Epithelial cell of proximal tubule (primary cell): ENCODE results near the gene DUSP5. TPM values are rescaled to one million over a fixed set of nuclear protein-coding genes. Genes with fewer than 3 reads are reported as not detected.
A peak's percentile ranks its signal among the peaks of the same experiment; 100 is the strongest.

Experiments used
- DNase-seq: peaks from one replicate; pipeline ENCODE4 v3.0.0-alpha.2; 2011; ENCODE audit warnings: low read depth
- H3K4me3 ChIP-seq: 2 replicates; pipeline ENCODE4 v1.5.1; 2011; ENCODE audit warnings: low read depth, mild to moderate bottlenecking, low read length
- CTCF ChIP-seq: conservative IDR thresholded peaks from 2 replicates; pipeline ENCODE4 v1.5.1; 2012; ENCODE audit warnings: low read depth, mild to moderate bottlenecking, low read length
- total RNA-seq: library from RNA; depleted of rRNA; stranded (reverse); fragments of >200 nt; gene quantifications from 2 replicates; pipeline ENCODE4 v1.2.3, GENCODE V29; 2015

Gene DUSP5
- total RNA-seq, 1 donor from 2014 or later: 76.2 TPM

- peak; percentile 54 for TF ChIP-seq CTCF
- DNase-seq: no peak
Observed at GRCh38 chr10:110498982-110499795, 1.5 kb downstream of the DUSP5 start.

GRCh38 chr10:110499796-110500514 is 2.2 kb downstream of the DUSP5 start:
- DNase-seq: no peak
- no peak for TF ChIP-seq CTCF
- H3K4me3 ChIP-seq: peak overlapping the region; percentile 97

More at GRCh38 chr10:110498982-110499795, 1.5 kb downstream of the DUSP5 start:
- peak overlapping the region; percentile 97 for H3K4me3 ChIP-seq

GRCh38 chr10:110500515-110500905 is 2.8 kb downstream of the DUSP5 start:
- H3K4me3 ChIP-seq: peak overlapping the region; percentile 97
- no peak for DNase-seq
- no peak for TF ChIP-seq CTCF

- peak; percentile 68 for DNase-seq
- TF ChIP-seq CTCF: no peak
- peak overlapping the region; percentile 97 for H3K4me3 ChIP-seq
Observed at GRCh38 chr10:110501142-110501937, 3.6 kb downstream of the DUSP5 start.

GRCh38 chr10:110502072-110502845 is 4.6 kb downstream of the DUSP5 start:
- peak overlapping the region; percentile 97 for H3K4me3 ChIP-seq
- no peak for DNase-seq
- TF ChIP-seq CTCF: no peak

- H3K4me3 ChIP-seq: peak overlapping the region; percentile 27
- no peak for TF ChIP-seq CTCF
- no peak for DNase-seq
Observed at GRCh38 chr10:110502851-110503301, 5.2 kb downstream of the DUSP5 start.
